A673 (cell line): ENCODE data around the gene TREM1. TPM values are rescaled to one million over a fixed set of nuclear protein-coding genes. Genes with fewer than 3 reads are reported as not detected.

ENCODE experiments used
- BruUV-seq: library from RNA; stranded (reverse); fragments of 400-500 nt; replicated peaks from 2 replicates; lab custom pipeline; 2021; lab: Mats Ljungman, UMichigan
- CTCF ChIA-PET: fragments of 300-600 bp; sonication (Branson Sonifier 250); formaldehyde crosslinking; loops from one replicate; lab custom pipeline; 2022; ENCODE audit warnings: antibody characterized with exemption; lab: Charles Lee
- POLR2A ChIA-PET: fragments of 300-600 bp; sonication (Branson Sonifier 250); formaldehyde crosslinking; loops from one replicate; lab custom pipeline; 2022; ENCODE audit warnings: antibody characterized with exemption; ENCODE audit not compliant: low non-redundant PET; lab: Charles Lee
- DNase-seq: peaks from one replicate; pipeline ENCODE4 v3.0.0-alpha.2; 2015; ENCODE audit warnings: low spot score
- H3K27ac ChIP-seq: fragments of 200-600 bp; sonication (generic); 2 replicates; pipeline ENCODE4 v1.5.1; 2016; ENCODE audit warnings: mixed run types, low read depth, mild to moderate bottlenecking, mixed read lengths, antibody characterized with exemption, low read length; ENCODE audit not compliant: poor library complexity, severe bottlenecking
- H3K27me3 ChIP-seq: fragments of 200-600 bp; sonication (generic); replicated peaks from 2 replicates; pipeline ENCODE4 v1.6.1; 2017; ENCODE audit warnings: mixed run types, low read depth, mild to moderate bottlenecking, mixed read lengths, antibody characterized with exemption, low read length; ENCODE audit not compliant: insufficient read depth, poor library complexity
- H3K36me3 ChIP-seq: fragments of 200-600 bp; sonication (generic); 2 replicates; pipeline ENCODE4 v1.6.1; 2016; ENCODE audit warnings: mixed run types, mild to moderate bottlenecking, mixed read lengths, antibody characterized with exemption, low read length; ENCODE audit not compliant: insufficient read depth, poor library complexity, severe bottlenecking
- H3K4me1 ChIP-seq: fragments of 200-600 bp; sonication (generic); 2 replicates; pipeline ENCODE4 v1.6.1; 2017; ENCODE audit warnings: mixed run types, mild to moderate bottlenecking, mixed read lengths, antibody characterized with exemption, low read length; ENCODE audit not compliant: insufficient read depth, poor library complexity, severe bottlenecking
- H3K4me3 ChIP-seq: fragments of 200-600 bp; sonication (generic); 2 replicates; pipeline ENCODE4 v1.5.1; 2016; ENCODE audit warnings: low read depth, mixed run types, mild to moderate bottlenecking, mixed read lengths, low read length; ENCODE audit not compliant: poor library complexity, severe bottlenecking
- H3K9me3 ChIP-seq: fragments of 200-600 bp; sonication (generic); 2 replicates; pipeline ENCODE4 v1.6.1; 2016; ENCODE audit warnings: mixed run types, low read depth, mild to moderate bottlenecking, mixed read lengths, antibody characterized with exemption, low read length; ENCODE audit not compliant: poor library complexity, severe bottlenecking
- CTCF ChIP-seq: fragments of 300-800, 200-600 bp; sonication (generic); conservative IDR thresholded peaks from 2 replicates; pipeline ENCODE4 v1.5.1; 2017; ENCODE audit warnings: low read depth, mild to moderate bottlenecking, antibody characterized with exemption, low read length, moderate library complexity, mixed read lengths
- EZH2 ChIP-seq: fragments of 200-600 bp; sonication (generic); IDR thresholded peaks from 2 replicates; pipeline ENCODE4 v1.6.1; 2017; ENCODE audit warnings: borderline replicate concordance, low read depth, mild to moderate bottlenecking, mixed read lengths, antibody characterized with exemption, low read length; ENCODE audit not compliant: poor library complexity, severe bottlenecking
- intact Hi-C: fragments of 100-400 bp; cut with micrococcal nuclease; formaldehyde crosslinking; loops from one replicate; pipeline ENCODE4 v1.10.0; 2022; ENCODE audit not compliant: unreplicated experiment
- total RNA-seq: library from RNA; stranded (reverse); gene quantifications from 2 replicates; pipeline ENCODE4 v1.2.3, GENCODE V29; 2021

Gene TREM1
- total RNA-seq, 1 experiment from 2014 or later, result not detected

GRCh38 chr6:41239467-41240159 is 46.9 kb downstream of the TREM1 start:
- POLR2A ChIA-PET, result no interaction called here
- no peak overlapping the region for H3K27ac ChIP-seq
- peak; percentile 72 for TF ChIP-seq EZH2
- TF ChIP-seq CTCF, result no peak
- no peak overlapping the region for H3K4me3 ChIP-seq
- intact Hi-C loops, result no loop called here
- BruUV-seq, result no TSS peak
- H3K9me3 ChIP-seq, result no peaks in the 10 kb centered on the region
- no peaks in the 10 kb centered on the region for H3K4me1 ChIP-seq
- peaks cover 60% of the 10 kb centered on the region for H3K27me3 ChIP-seq
- CTCF ChIA-PET, result no interaction called here
- DNase-seq, result no peak
- H3K36me3 ChIP-seq, result no peaks in the 10 kb centered on the region

DNA sequence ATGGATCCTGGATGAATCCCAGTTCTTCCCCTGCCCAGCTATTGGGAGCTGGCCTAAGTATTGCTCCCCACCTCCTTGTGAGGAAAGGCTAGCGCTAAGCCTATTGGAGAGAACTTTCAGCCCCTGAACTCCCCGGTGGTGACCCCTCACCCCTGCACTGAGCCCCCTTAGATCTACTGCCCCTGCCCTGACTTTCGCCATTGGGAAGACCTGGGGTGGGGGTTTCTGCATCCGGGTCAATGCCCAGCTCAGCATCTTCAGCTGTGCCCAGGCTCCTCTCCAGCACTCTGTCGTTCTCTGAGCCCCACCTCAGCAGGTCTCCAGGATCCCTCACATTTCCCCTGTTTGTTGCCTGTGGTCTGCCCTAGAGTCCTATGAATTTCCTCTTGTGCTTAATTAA is 49.4 kb downstream of the TREM1 start:
- intact Hi-C loops, result no loop called here
- H3K4me1 ChIP-seq, result no peaks in the 10 kb centered on the region
- H3K27me3 ChIP-seq, result peaks cover 51% of the 10 kb centered on the region
- BruUV-seq, result no TSS peak
- TF ChIP-seq CTCF (no peak), EZH2 (no peak)
- DNase-seq, result no peak
- CTCF ChIA-PET, result no interaction called here
- no peaks in the 10 kb centered on the region for H3K36me3 ChIP-seq
- H3K4me3 ChIP-seq, result no peak overlapping the region
- H3K9me3 ChIP-seq, result no peaks in the 10 kb centered on the region
- POLR2A ChIA-PET, result no interaction called here
- no peak overlapping the region for H3K27ac ChIP-seq

DNA sequence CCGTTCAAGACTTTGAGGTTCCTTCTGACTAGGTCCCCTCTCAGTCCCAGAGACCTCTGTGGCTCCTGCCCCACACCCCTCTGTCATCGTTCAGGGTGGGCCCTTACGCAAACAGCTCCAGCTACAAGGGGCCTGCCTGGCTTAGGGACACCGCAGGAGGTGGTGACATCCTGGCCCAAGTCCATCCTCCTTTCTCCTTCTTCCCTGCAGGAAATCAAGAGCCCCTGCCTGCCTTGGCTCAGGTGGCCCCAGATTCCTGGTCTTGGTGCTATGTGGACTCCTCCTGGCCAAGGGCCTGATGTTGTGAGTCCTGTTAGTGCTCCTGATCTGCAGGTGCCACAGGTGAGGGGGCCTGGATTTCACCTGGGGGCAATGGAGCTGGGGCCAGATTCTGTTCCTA is 50.2 kb downstream of the TREM1 start:
- H3K4me3 ChIP-seq, result no peak overlapping the region
- BruUV-seq, result no TSS peak
- TF ChIP-seq EZH2, result no peak
- no peak for TF ChIP-seq CTCF
- ChIA-PET POLR2A (no interaction called here), CTCF (no interaction called here)
- peaks cover 46% of the 10 kb centered on the region for H3K27me3 ChIP-seq
- intact Hi-C loops, result no loop called here
- H3K9me3 ChIP-seq, result no peaks in the 10 kb centered on the region
- no peak overlapping the region for H3K27ac ChIP-seq
- no peaks in the 10 kb centered on the region for H3K36me3 ChIP-seq
- DNase-seq, result no peak
- H3K4me1 ChIP-seq, result no peaks in the 10 kb centered on the region
